Suprapubic skin (tissue), 4 donors: ENCODE measurements around the gene TRAPPC2L. TPM values are rescaled to one million over a fixed set of nuclear protein-coding genes. Genes with fewer than 3 reads are reported as not detected.
A peak's percentile ranks its signal among the peaks of the same experiment; 100 is the strongest.

Experiments used
- DNase-seq, 2 donors: peaks; one replicate each; pipeline ENCODE4 v3.0.0-alpha.2; 2019; ENCODE audit warnings: low spot score in 2 of 2
- H3K27ac ChIP-seq: fragments of 200-600 bp; sonication (generic); one replicate; pipeline ENCODE4 v1.5.1; 2019
- H3K27me3 ChIP-seq: fragments of 200-600 bp; sonication (generic); one replicate; pipeline ENCODE4 v1.5.1; 2019
- H3K36me3 ChIP-seq: fragments of 200-600 bp; sonication (generic); one replicate; pipeline ENCODE4 v1.5.1; 2019
- H3K4me1 ChIP-seq: fragments of 200-600 bp; sonication (generic); one replicate; pipeline ENCODE4 v1.5.1; 2019
- H3K4me3 ChIP-seq: fragments of 200-600 bp; sonication (generic); one replicate; pipeline ENCODE4 v1.5.1; 2019; ENCODE audit warnings: mild to moderate bottlenecking
- H3K9me3 ChIP-seq: fragments of 200-600 bp; sonication (generic); one replicate; pipeline ENCODE4 v1.5.1; 2019
- CTCF ChIP-seq, 2 donors: fragments of 200-600 bp in 1 of 2; fragments of 450-650 bp in 1 of 2; sonication (generic) in 1 of 2; IDR thresholded peaks; one replicate each; pipeline ENCODE4 v1.5.1; 2016 to 2019; ENCODE audit warnings: antibody characterized with exemption in 2 of 2, mild to moderate bottlenecking in 1 of 2, moderate library complexity in 1 of 2
- EP300 ChIP-seq: sonication (generic); formaldehyde crosslinking; IDR thresholded peaks from one replicate; pipeline ENCODE4 v1.6.1; 2017; ENCODE audit warnings: antibody characterized with exemption
- POLR2A ChIP-seq, 2 donors: fragments of 450-650 bp; IDR thresholded peaks; one replicate each; pipeline ENCODE4 v1.6.1; 2017; ENCODE audit warnings: antibody characterized with exemption in 2 of 2, mild to moderate bottlenecking in 2 of 2, moderate library complexity in 2 of 2
- POLR2AphosphoS5 ChIP-seq, 3 donors: sonication (generic); formaldehyde crosslinking; IDR thresholded peaks; one replicate each; pipeline ENCODE4 v1.6.1; 2017; ENCODE audit warnings: antibody characterized with exemption in 3 of 3
- WGBS: methylation state at CpG from one replicate; pipeline ENCODE4 v1.1.5; 2018; 5-methylcytosine and 5-hydroxymethylcytosine counted together
- total RNA-seq, 4 donors: library from RNA; depleted of rRNA; stranded (reverse); fragments of >200 nt; gene quantifications; one replicate each; pipeline ENCODE4 v1.1.0, GENCODE V29; 2016

The TRAPPC2L gene
- 10 to 100 TPM; 31.9 to 49.2 (median 36.3) TPM for total RNA-seq

GRCh38 chr16:88856828-88857727 is at the start of gene TRAPPC2L, which contains the start of gene GALNS:
TRAPPC2L (plus strand) TSS chr16:88857127; CDS start chr16:88857151, 24 bp downstream.
GALNS (minus strand) TSS chr16:88856947; CDS start chr16:88856877, 70 bp downstream.
- under 1% methylated on average over 34 of the region's 87 CpGs for WGBS

GRCh38 chr16:88807142-88807625 is 49.7 kb upstream of the TRAPPC2L start:
- H3K9me3 ChIP-seq = no peaks in the 10 kb centered on the region
- H3K27ac ChIP-seq = no peak overlapping the region
- peaks cover 18% of the 10 kb centered on the region for H3K36me3 ChIP-seq
- H3K4me3 ChIP-seq = no peak overlapping the region
- H3K27me3 ChIP-seq = no peaks in the 10 kb centered on the region
- WGBS = 92% methylated on average over 14 of the region's 24 CpGs
- H3K4me1 ChIP-seq = peaks cover 56% of the 10 kb centered on the region
- no peak for TF ChIP-seq POLR2A (IDR thresholded peaks at IDR 0.05)
- DNase-seq = no peak

More at GRCh38 chr16:88856828-88857727, at the start of gene TRAPPC2L, which contains the start of gene GALNS:
- no peaks in the 10 kb centered on the region for H3K27me3 ChIP-seq
- H3K4me3 ChIP-seq = peak within 1 kb of the TSS; percentile 81
- peaks cover 30% of the 10 kb centered on the region for H3K36me3 ChIP-seq
- peaks cover 32% of the 10 kb centered on the region for H3K4me1 ChIP-seq
- H3K27ac ChIP-seq = peak within 1 kb of the TSS; percentile 72
- TF ChIP-seq POLR2AphosphoS5 (IDR thresholded peaks at IDR 0.05) = peak; percentile 48 to 80 (median 59)
- TF ChIP-seq POLR2A (IDR thresholded peaks at IDR 0.05) = peak in 1 of 2 donors; percentile 42
- no peak for TF ChIP-seq CTCF (IDR thresholded peaks at IDR 0.05)
- TF ChIP-seq EP300 = no peak
- H3K9me3 ChIP-seq = no peaks in the 10 kb centered on the region
- peak; percentile 99 to 100 for DNase-seq

GRCh38 chr16:88807626-88808453 is 49.1 kb upstream of the TRAPPC2L start:
- Histone ChIP-seq H3K9me3 (no peaks in the 10 kb centered on the region), H3K36me3 (peaks cover 18% of the 10 kb centered on the region), H3K4me1 (peaks cover 60% of the 10 kb centered on the region), H3K4me3 (no peak overlapping the region), H3K27ac (no peak overlapping the region), H3K27me3 (no peaks in the 10 kb centered on the region)
- no peak for DNase-seq
- no peak for TF ChIP-seq POLR2AphosphoS5 (IDR thresholded peaks at IDR 0.05)
- TF ChIP-seq CTCF (IDR thresholded peaks at IDR 0.05) = no peak
- TF ChIP-seq EP300 = no peak
- 81% methylated on average over 13 of the region's 26 CpGs for WGBS

- no peak for DNase-seq
- no peak for TF ChIP-seq POLR2AphosphoS5 (IDR thresholded peaks at IDR 0.05)
- no peak for TF ChIP-seq EP300
- TF ChIP-seq CTCF (IDR thresholded peaks at IDR 0.05) = no peak
- no peak for TF ChIP-seq POLR2A (IDR thresholded peaks at IDR 0.05)
- WGBS = 76% methylated on average over 5 of the region's 10 CpGs
- H3K4me3 ChIP-seq = no peak overlapping the region
- H3K9me3 ChIP-seq = no peaks in the 10 kb centered on the region
- H3K4me1 ChIP-seq = peaks cover 56% of the 10 kb centered on the region
- H3K36me3 ChIP-seq = peaks cover 18% of the 10 kb centered on the region
- no peak overlapping the region for H3K27ac ChIP-seq
- H3K27me3 ChIP-seq = no peaks in the 10 kb centered on the region
Observed at GRCh38 chr16:88809068-88809675, 47.8 kb upstream of the TRAPPC2L start.

- no peak for DNase-seq
- Histone ChIP-seq H3K4me1 (peaks cover 50% of the 10 kb centered on the region), H3K27me3 (no peaks in the 10 kb centered on the region), H3K4me3 (peak overlapping the region; percentile 74), H3K27ac (no peak overlapping the region), H3K36me3 (peaks cover 18% of the 10 kb centered on the region), H3K9me3 (no peaks in the 10 kb centered on the region)
- WGBS = 65% methylated on average over 8 of the region's 10 CpGs
- TF ChIP-seq POLR2AphosphoS5 (IDR thresholded peaks at IDR 0.05) = no peak
- no peak for TF ChIP-seq POLR2A (IDR thresholded peaks at IDR 0.05)
- TF ChIP-seq CTCF (IDR thresholded peaks at IDR 0.05) = no peak
- TF ChIP-seq EP300 = no peak
Observed at GRCh38 chr16:88809676-88810165, 47.2 kb upstream of the TRAPPC2L start.
